ENCODE results near the gene HDAC5. TPM values are rescaled to one million over a fixed set of nuclear protein-coding genes. Genes with fewer than 3 reads are reported as not detected.

The HDAC5 gene
- total RNA-seq, 3 donors from 2014 or later (not counting 1 experiment from before 2014, with no cell fraction given) = 79.2 to 100 (median 91.9) TPM

DNA sequence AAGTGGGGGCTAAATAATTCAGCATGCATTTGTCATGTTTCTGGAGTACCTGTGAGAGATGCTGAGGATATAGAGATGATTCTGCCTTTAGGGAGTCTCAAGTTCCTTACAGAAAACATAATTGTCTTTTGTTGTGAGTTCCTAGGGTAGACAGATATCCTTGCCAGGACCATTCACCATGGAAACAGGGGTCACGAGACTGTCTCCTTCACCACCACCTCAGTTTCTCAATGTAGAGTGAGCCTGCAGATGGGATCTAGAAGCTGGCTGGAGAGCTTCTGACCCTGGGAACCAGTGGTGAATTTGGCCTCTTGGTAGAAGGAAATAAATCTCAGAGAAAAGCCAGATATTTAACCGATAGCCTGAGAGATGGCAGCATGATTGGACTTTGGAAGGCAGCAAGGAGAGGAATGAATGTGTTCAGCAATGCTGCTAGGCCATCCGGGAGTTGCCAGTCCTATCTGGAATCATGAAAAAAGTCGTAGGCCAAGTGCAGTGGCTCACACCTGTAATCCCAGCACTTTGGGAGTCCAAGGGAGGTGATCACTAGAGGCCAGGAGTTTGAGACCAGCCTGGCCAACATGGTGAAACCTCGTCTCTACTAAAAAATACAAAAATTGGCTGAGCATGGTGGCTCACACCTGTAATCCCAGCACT is 7.4 kb upstream of the HDAC5 start:
- Histone ChIP-seq H3K36me3 (ENCODE audit: control insufficient read depth, insufficient read depth, low read length) (no peaks in the 10 kb centered on the region), H3K9me3 (ENCODE audit: control insufficient read depth, insufficient read depth, low read length) (no peaks in the 10 kb centered on the region), H3K4me1 (ENCODE audit: control insufficient read depth, insufficient read depth, low read length) (no peaks in the 10 kb centered on the region), H3K27me3 (ENCODE audit: control insufficient read depth, insufficient read depth, low read length) (no peaks in the 10 kb centered on the region), H3K4me3 (ENCODE audit: low read length) (no peak overlapping the region), H3K27ac (ENCODE audit: low read length) (no peak overlapping the region)
- TF ChIP-seq, protein P1, sequence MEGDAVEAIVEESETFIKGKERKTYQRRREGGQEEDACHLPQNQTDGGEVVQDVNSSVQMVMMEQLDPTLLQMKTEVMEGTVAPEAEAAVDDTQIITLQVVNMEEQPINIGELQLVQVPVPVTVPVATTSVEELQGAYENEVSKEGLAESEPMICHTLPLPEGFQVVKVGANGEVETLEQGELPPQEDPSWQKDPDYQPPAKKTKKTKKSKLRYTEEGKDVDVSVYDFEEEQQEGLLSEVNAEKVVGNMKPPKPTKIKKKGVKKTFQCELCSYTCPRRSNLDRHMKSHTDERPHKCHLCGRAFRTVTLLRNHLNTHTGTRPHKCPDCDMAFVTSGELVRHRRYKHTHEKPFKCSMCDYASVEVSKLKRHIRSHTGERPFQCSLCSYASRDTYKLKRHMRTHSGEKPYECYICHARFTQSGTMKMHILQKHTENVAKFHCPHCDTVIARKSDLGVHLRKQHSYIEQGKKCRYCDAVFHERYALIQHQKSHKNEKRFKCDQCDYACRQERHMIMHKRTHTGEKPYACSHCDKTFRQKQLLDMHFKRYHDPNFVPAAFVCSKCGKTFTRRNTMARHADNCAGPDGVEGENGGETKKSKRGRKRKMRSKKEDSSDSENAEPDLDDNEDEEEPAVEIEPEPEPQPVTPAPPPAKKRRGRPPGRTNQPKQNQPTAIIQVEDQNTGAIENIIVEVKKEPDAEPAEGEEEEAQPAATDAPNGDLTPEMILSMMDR (IDR thresholded peaks at IDR 0.05) = no peak
- Mint-ChIP-seq H3K4me1 (no peaks in the 10 kb centered on the region), H3K9me3 (no peaks in the 10 kb centered on the region), H3K27me3 (ENCODE audit: low read depth in 2 of 2) (peaks cover 0 to 3% of the 10 kb centered on the region in 2 donors), H3K27ac (no peak overlapping the region), H3K36me3 (no peaks in the 10 kb centered on the region), H3K4me3 (no peak overlapping the region)
- intact Hi-C loops (cut with micrococcal nuclease) = no loop called here
- DNase-seq (no peak), ATAC-seq (no peak)
- 91% methylated on average over 4 of the region's 5 CpGs for WGBS (ENCODE audit: insufficient coverage)

DNA sequence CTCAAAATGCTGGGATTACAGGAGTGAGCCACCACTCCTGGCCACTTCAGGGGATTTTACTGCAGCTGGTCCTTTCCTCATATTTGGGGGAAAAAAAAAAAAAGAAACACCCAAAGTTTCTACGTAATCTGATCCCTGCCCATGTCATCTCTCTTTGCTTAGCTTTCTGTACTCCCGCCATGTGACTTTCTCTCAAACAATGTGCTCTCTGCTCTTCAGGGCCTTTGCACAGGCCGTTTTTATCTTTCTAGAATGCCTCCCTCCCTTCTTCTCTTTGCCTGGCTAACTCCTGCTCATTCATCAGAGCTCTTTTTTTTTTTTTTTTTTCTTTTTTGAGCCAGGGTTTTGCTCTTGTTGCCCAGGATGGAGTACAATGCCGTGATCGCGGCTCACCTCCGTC is 4.9 kb upstream of the HDAC5 start:
- TF ChIP-seq, protein P1 (IDR thresholded peaks at IDR 0.05) = no peak
- Mint-ChIP-seq H3K4me3 (no peak overlapping the region), H3K4me1 (peaks cover 6 to 10% of the 10 kb centered on the region in 2 donors), H3K9me3 (no peaks in the 10 kb centered on the region), H3K27ac (no peak overlapping the region), H3K36me3 (no peaks in the 10 kb centered on the region), H3K27me3 (ENCODE audit: low read depth in 2 of 2) (peaks cover 0 to 3% of the 10 kb centered on the region in 2 donors)
- H3K27me3 ChIP-seq (ENCODE audit: control insufficient read depth, insufficient read depth, low read length) = no peaks in the 10 kb centered on the region
- ATAC-seq = no peak
- H3K36me3 ChIP-seq (ENCODE audit: control insufficient read depth, insufficient read depth, low read length) = no peaks in the 10 kb centered on the region
- H3K9me3 ChIP-seq (ENCODE audit: control insufficient read depth, insufficient read depth, low read length) = no peaks in the 10 kb centered on the region
- H3K27ac ChIP-seq (ENCODE audit: low read length) = no peak overlapping the region
- intact Hi-C loops (cut with micrococcal nuclease) = no loop called here
- no peak for DNase-seq
- peaks cover 9% of the 10 kb centered on the region for H3K4me1 ChIP-seq (ENCODE audit: control insufficient read depth, insufficient read depth, low read length)
- H3K4me3 ChIP-seq (ENCODE audit: low read length) = no peak overlapping the region
- WGBS (ENCODE audit: insufficient coverage) = 94% methylated on average over 7 of the region's 7 CpGs

DNA sequence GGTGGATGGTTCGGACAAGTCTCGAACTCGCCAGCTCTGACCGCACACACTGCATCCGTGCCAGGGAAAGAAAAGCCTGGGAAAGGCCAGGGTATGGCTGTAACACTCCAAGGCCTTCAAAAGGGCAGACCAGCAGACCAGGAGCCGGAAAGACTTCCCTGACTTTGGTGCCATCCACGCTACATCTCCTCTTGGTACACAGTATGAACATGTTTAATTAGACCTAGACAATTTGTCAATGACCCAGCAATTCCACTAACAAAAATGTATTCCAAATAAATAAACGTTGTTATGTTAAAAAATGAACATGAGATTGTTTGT is 637 bp upstream of the HDAC5 start:
- no peaks in the 10 kb centered on the region for H3K36me3 Mint-ChIP-seq
- Histone ChIP-seq H3K9me3 (ENCODE audit: control insufficient read depth, insufficient read depth, low read length) (no peaks in the 10 kb centered on the region), H3K4me1 (ENCODE audit: control insufficient read depth, insufficient read depth, low read length) (peaks cover 25% of the 10 kb centered on the region), H3K27ac (ENCODE audit: low read length) (peak overlapping the region; percentile 79), H3K36me3 (ENCODE audit: control insufficient read depth, insufficient read depth, low read length) (no peaks in the 10 kb centered on the region), H3K4me3 (ENCODE audit: low read length) (peak overlapping the region; percentile 86), H3K27me3 (ENCODE audit: control insufficient read depth, insufficient read depth, low read length) (no peaks in the 10 kb centered on the region)
- WGBS (ENCODE audit: insufficient coverage) = 9% methylated on average over 7 of the region's 8 CpGs
- H3K4me1 Mint-ChIP-seq = peaks cover 15 to 27% of the 10 kb centered on the region in 2 donors
- H3K27ac Mint-ChIP-seq = peak overlapping the region; percentile 86 to 97
- ATAC-seq (no peak), DNase-seq (no peak)
- TF ChIP-seq, protein P1 (IDR thresholded peaks at IDR 0.05) = peak; percentile 2
- no peaks in the 10 kb centered on the region for H3K9me3 Mint-ChIP-seq
- peak overlapping the region; percentile 90 for H3K4me3 Mint-ChIP-seq
- intact Hi-C loops (cut with micrococcal nuclease) = loop anchor here (5.0 kb wide), 3 partner anchors 52 to 203 kb away; partner anchors contain the start of genes G6PC3 and TMUB2
- peaks cover 0 to 3% of the 10 kb centered on the region in 2 donors for H3K27me3 Mint-ChIP-seq (ENCODE audit: low read depth in 2 of 2)

Data from natural killer cell (primary cell).